Activated naive CD4-positive, alpha-beta T cell treated with anti-CD3 and anti-CD28 coated beads, Interleukin-2, amount 10 ng/mL, durations not matched to agents 7 days and 5 days (primary cell): Measurements from ENCODE around the gene KRT82.

Experiments
- CTCF ChIA-PET: fragments of 350-600 bp; sonication (Branson Sonifier 250); formaldehyde crosslinking; loops from one replicate; lab custom pipeline; 2021; ENCODE audit warnings: antibody characterized with exemption; lab: Charles Lee
- DNase-seq: peaks from one replicate; pipeline ENCODE4 v3.0.0-alpha.2; 2020
- H3K27ac Mint-ChIP-seq: one replicate; pipeline ENCODE4 v1.8.0; 2021; ENCODE audit warnings: mild to moderate bottlenecking, moderate library complexity, mixed read lengths
- H3K27me3 Mint-ChIP-seq: one replicate; pipeline ENCODE4 v1.8.0; 2021; ENCODE audit warnings: mild to moderate bottlenecking, mixed read lengths
- H3K36me3 Mint-ChIP-seq: one replicate; pipeline ENCODE4 v1.8.0; 2021; ENCODE audit warnings: mixed read lengths
- H3K4me1 Mint-ChIP-seq: one replicate; pipeline ENCODE4 v1.8.0; 2021; ENCODE audit warnings: mixed read lengths
- H3K4me3 Mint-ChIP-seq: one replicate; pipeline ENCODE4 v1.8.0; 2021; ENCODE audit warnings: mild to moderate bottlenecking, moderate library complexity, mixed read lengths
- H3K9me3 Mint-ChIP-seq: one replicate; pipeline ENCODE4 v1.8.0; 2021; ENCODE audit warnings: mixed read lengths

Gene KRT82

GRCh38 chr12:52439845-52440244 is 33.7 kb upstream of the KRT82 start:
- CTCF ChIA-PET: no interaction called here
- Mint-ChIP-seq H3K27me3 (peaks cover 48% of the 10 kb centered on the region), H3K27ac (no peak overlapping the region)

GRCh38 chr12:52439420-52439819 is 33.3 kb upstream of the KRT82 start:
- Mint-ChIP-seq H3K4me1 (no peaks in the 10 kb centered on the region), H3K27me3 (peaks cover 45% of the 10 kb centered on the region), H3K9me3 (no peaks in the 10 kb centered on the region), H3K27ac (no peak overlapping the region), H3K36me3 (no peaks in the 10 kb centered on the region), H3K4me3 (no peak overlapping the region)
- CTCF ChIA-PET: interaction anchor here (0.6 kb wide), 1 partner anchor 26 kb away, joined by 3 read pairs; no protein-coding TSS in a partner anchor
- no peak for DNase-seq

More at GRCh38 chr12:52439845-52440244, 33.7 kb upstream of the KRT82 start:
- Mint-ChIP-seq H3K4me1 (no peaks in the 10 kb centered on the region), H3K36me3 (no peaks in the 10 kb centered on the region), H3K4me3 (no peak overlapping the region), H3K9me3 (no peaks in the 10 kb centered on the region)
- DNase-seq: no peak

GRCh38 chr12:52438305-52439301 is 32.5 kb upstream of the KRT82 start:
- Mint-ChIP-seq H3K9me3 (no peaks in the 10 kb centered on the region), H3K27me3 (peaks cover 44% of the 10 kb centered on the region), H3K27ac (no peak overlapping the region), H3K4me3 (no peak overlapping the region), H3K36me3 (no peaks in the 10 kb centered on the region), H3K4me1 (no peaks in the 10 kb centered on the region)
- CTCF ChIA-PET: interaction anchor here (0.6 kb wide), 1 partner anchor 25 kb away, joined by 3 read pairs; no protein-coding TSS in a partner anchor
- DNase-seq: no peak

- DNase-seq: no peak
- Mint-ChIP-seq H3K27ac (no peak overlapping the region), H3K4me3 (no peak overlapping the region), H3K27me3 (peaks cover 38% of the 10 kb centered on the region), H3K9me3 (no peaks in the 10 kb centered on the region), H3K4me1 (no peaks in the 10 kb centered on the region), H3K36me3 (no peaks in the 10 kb centered on the region)
- CTCF ChIA-PET: no interaction called here
Observed at GRCh38 chr12:52437508-52437907, 31.4 kb upstream of the KRT82 start.

- H3K27ac Mint-ChIP-seq: no peak overlapping the region
- CTCF ChIA-PET: no interaction called here
Observed at GRCh38 chr12:52436828-52437474, 30.8 kb upstream of the KRT82 start.

GRCh38 chr12:52436000-52436827 is 30.1 kb upstream of the KRT82 start:
- no peak for DNase-seq
- CTCF ChIA-PET: no interaction called here
- H3K27ac Mint-ChIP-seq: no peak overlapping the region
- no peaks in the 10 kb centered on the region for H3K9me3 Mint-ChIP-seq
- peaks cover 30% of the 10 kb centered on the region for H3K27me3 Mint-ChIP-seq
- no peaks in the 10 kb centered on the region for H3K4me1 Mint-ChIP-seq
- no peaks in the 10 kb centered on the region for H3K36me3 Mint-ChIP-seq
- H3K4me3 Mint-ChIP-seq: no peak overlapping the region

More at GRCh38 chr12:52436828-52437474, 30.8 kb upstream of the KRT82 start:
- H3K27me3 Mint-ChIP-seq: peaks cover 37% of the 10 kb centered on the region
- DNase-seq: no peak
- H3K36me3 Mint-ChIP-seq: no peaks in the 10 kb centered on the region
- no peaks in the 10 kb centered on the region for H3K4me1 Mint-ChIP-seq
- no peak overlapping the region for H3K4me3 Mint-ChIP-seq
- H3K9me3 Mint-ChIP-seq: no peaks in the 10 kb centered on the region

GRCh38 chr12:52435659-52435999 is 29.5 kb upstream of the KRT82 start:
- H3K27me3 Mint-ChIP-seq: peaks cover 26% of the 10 kb centered on the region
- no peak for DNase-seq
- no peaks in the 10 kb centered on the region for H3K36me3 Mint-ChIP-seq
- H3K4me1 Mint-ChIP-seq: no peaks in the 10 kb centered on the region
- no peak overlapping the region for H3K4me3 Mint-ChIP-seq
- H3K9me3 Mint-ChIP-seq: no peaks in the 10 kb centered on the region
- CTCF ChIA-PET: no interaction called here
- no peak overlapping the region for H3K27ac Mint-ChIP-seq

- Mint-ChIP-seq H3K36me3 (no peaks in the 10 kb centered on the region), H3K27me3 (peaks cover 28% of the 10 kb centered on the region), H3K4me1 (no peaks in the 10 kb centered on the region), H3K4me3 (no peak overlapping the region), H3K9me3 (no peaks in the 10 kb centered on the region), H3K27ac (no peak overlapping the region)
- CTCF ChIA-PET: interaction anchor here (0.6 kb wide), 1 partner anchor 82 kb away, joined by 3 read pairs; no protein-coding TSS in a partner anchor
- DNase-seq: no peak
Observed at GRCh38 chr12:52434760-52435530, 28.8 kb upstream of the KRT82 start.

- no peaks in the 10 kb centered on the region for H3K9me3 Mint-ChIP-seq
- no peak within 1 kb of the TSS for H3K4me3 Mint-ChIP-seq
- no peaks in the 10 kb centered on the region for H3K4me1 Mint-ChIP-seq
- no peak within 1 kb of the TSS for H3K27ac Mint-ChIP-seq
- CTCF ChIA-PET: interaction anchor here (0.6 kb wide), 1 partner anchor 81 kb away, joined by 3 read pairs; no protein-coding TSS in a partner anchor
- H3K27me3 Mint-ChIP-seq: peaks cover 30% of the 10 kb centered on the region
- H3K36me3 Mint-ChIP-seq: no peaks in the 10 kb centered on the region
- no peak for DNase-seq
Observed at GRCh38 chr12:52434081-52434733, 28.1 kb upstream of the KRT82 start, which contains the start of gene KRT75. TSS of gene KRT75 (minus strand) at chr12:52434371. CDS start at chr12:52434304, 67 bp downstream.

- H3K4me1 Mint-ChIP-seq: no peaks in the 10 kb centered on the region
Observed at GRCh38 chr12:52433501-52434080, 27.5 kb upstream of the KRT82 start.

GRCh38 chr12:52432559-52433207 is 26.5 kb upstream of the KRT82 start:
- no peak overlapping the region for H3K4me3 Mint-ChIP-seq
- no peak overlapping the region for H3K27ac Mint-ChIP-seq
- no peaks in the 10 kb centered on the region for H3K36me3 Mint-ChIP-seq
- peaks cover 42% of the 10 kb centered on the region for H3K27me3 Mint-ChIP-seq
- DNase-seq: no peak
- no peaks in the 10 kb centered on the region for H3K4me1 Mint-ChIP-seq
- CTCF ChIA-PET: no interaction called here
- no peaks in the 10 kb centered on the region for H3K9me3 Mint-ChIP-seq

More at GRCh38 chr12:52433501-52434080, 27.5 kb upstream of the KRT82 start:
- DNase-seq: no peak
- Mint-ChIP-seq H3K27me3 (peaks cover 36% of the 10 kb centered on the region), H3K4me3 (no peak overlapping the region), H3K9me3 (no peaks in the 10 kb centered on the region), H3K36me3 (no peaks in the 10 kb centered on the region), H3K27ac (no peak overlapping the region)
- CTCF ChIA-PET: no interaction called here

- Mint-ChIP-seq H3K27ac (no peak overlapping the region), H3K36me3 (no peaks in the 10 kb centered on the region), H3K9me3 (no peaks in the 10 kb centered on the region), H3K27me3 (peaks cover 41% of the 10 kb centered on the region), H3K4me3 (no peak overlapping the region), H3K4me1 (no peaks in the 10 kb centered on the region)
- DNase-seq: no peak
- CTCF ChIA-PET: interaction anchor here (1.9 kb wide), 1 partner anchor 451 kb away, joined by 8 read pairs; no protein-coding TSS in a partner anchor
Observed at GRCh38 chr12:52428121-52428520, 22.0 kb upstream of the KRT82 start.
